Thoracic aorta (tissue), 2 donors: ENCODE measurements around the gene CAPN11. TPM values are rescaled to one million over a fixed set of nuclear protein-coding genes. Genes with fewer than 3 reads are reported as not detected.

Experiments used
- ATAC-seq: fragments of 150-250 bp; one replicate; pipeline ENCODE4 v1.8.0; 2017; ENCODE audit warnings: low read depth; ENCODE audit not compliant: insufficient number of reproducible peaks, low FRiP score
- DNase-seq: peaks from one replicate; pipeline ENCODE4 v3.0.0-alpha.2; 2020; ENCODE audit warnings: low spot score
- H3K27ac ChIP-seq, 2 donors: fragments of 200-600 bp; sonication (generic); 1 replicate in 1 of 2; 2 replicates in 1 of 2; pipeline ENCODE4 v1.5.1; 2016; ENCODE audit warnings: mild to moderate bottlenecking in 2 of 2, moderate library complexity in 2 of 2
- H3K27me3 ChIP-seq: fragments of 200-600 bp; sonication (generic); replicated peaks from 2 replicates; pipeline ENCODE4 v1.6.0; 2016; ENCODE audit warnings: mild to moderate bottlenecking; ENCODE audit not compliant: insufficient read depth
- H3K36me3 ChIP-seq: fragments of 200-600 bp; sonication (generic); one replicate; pipeline ENCODE4 v1.5.1; 2016
- H3K4me1 ChIP-seq, 2 donors: fragments of 200-600 bp; sonication (generic); 1 replicate in 1 of 2; 2 replicates in 1 of 2; pipeline versions ENCODE4 v1.5.1 to v1.6.0; 2016; ENCODE audit warnings: low read depth in 2 of 2, mild to moderate bottlenecking in 1 of 2; ENCODE audit not compliant: control insufficient read depth in 1 of 2
- H3K4me3 ChIP-seq: fragments of 200-600 bp; sonication (generic); 2 replicates; pipeline ENCODE4 v1.5.1; 2016; ENCODE audit warnings: mild to moderate bottlenecking
- H3K9me3 ChIP-seq: fragments of 200-600 bp; sonication (generic); 2 replicates; pipeline ENCODE4 v1.5.1; 2016
- total RNA-seq, 2 donors: library from RNA; depleted of rRNA; stranded (reverse); fragments of >200 nt; gene quantifications; one replicate each; pipeline versions ENCODE4 v1.1.0 to v1.2.3, GENCODE V29; 2016
- TF ChIP-seq, protein P1 (sequence below): fragments of 200-600 bp; sonication (generic); IDR thresholded peaks from one replicate; pipeline ENCODE4 v1.5.1; 2019; ENCODE audit warnings: antibody characterized with exemption

Gene CAPN11
- total RNA-seq, 2 donors from 2014 or later: not detected

GRCh38 chr6:44217332-44218143 is 58.9 kb downstream of the CAPN11 start:
- TF ChIP-seq, protein P1, sequence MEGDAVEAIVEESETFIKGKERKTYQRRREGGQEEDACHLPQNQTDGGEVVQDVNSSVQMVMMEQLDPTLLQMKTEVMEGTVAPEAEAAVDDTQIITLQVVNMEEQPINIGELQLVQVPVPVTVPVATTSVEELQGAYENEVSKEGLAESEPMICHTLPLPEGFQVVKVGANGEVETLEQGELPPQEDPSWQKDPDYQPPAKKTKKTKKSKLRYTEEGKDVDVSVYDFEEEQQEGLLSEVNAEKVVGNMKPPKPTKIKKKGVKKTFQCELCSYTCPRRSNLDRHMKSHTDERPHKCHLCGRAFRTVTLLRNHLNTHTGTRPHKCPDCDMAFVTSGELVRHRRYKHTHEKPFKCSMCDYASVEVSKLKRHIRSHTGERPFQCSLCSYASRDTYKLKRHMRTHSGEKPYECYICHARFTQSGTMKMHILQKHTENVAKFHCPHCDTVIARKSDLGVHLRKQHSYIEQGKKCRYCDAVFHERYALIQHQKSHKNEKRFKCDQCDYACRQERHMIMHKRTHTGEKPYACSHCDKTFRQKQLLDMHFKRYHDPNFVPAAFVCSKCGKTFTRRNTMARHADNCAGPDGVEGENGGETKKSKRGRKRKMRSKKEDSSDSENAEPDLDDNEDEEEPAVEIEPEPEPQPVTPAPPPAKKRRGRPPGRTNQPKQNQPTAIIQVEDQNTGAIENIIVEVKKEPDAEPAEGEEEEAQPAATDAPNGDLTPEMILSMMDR: no peak
- ATAC-seq (no peak), DNase-seq (no peak)
- H3K9me3 ChIP-seq: no peaks in the 10 kb centered on the region
- no peaks in the 10 kb centered on the region for H3K27me3 ChIP-seq
- H3K4me1 ChIP-seq: peaks cover 33 to 54% of the 10 kb centered on the region in 2 donors
- H3K27ac ChIP-seq: peak overlapping the region; percentile 97 to 98
- H3K4me3 ChIP-seq: peak overlapping the region; percentile 18
- H3K36me3 ChIP-seq: no peaks in the 10 kb centered on the region

GRCh38 chr6:44219053-44219814 is 60.6 kb downstream of the CAPN11 start:
- Histone ChIP-seq H3K36me3 (no peaks in the 10 kb centered on the region), H3K4me1 (peaks cover 41 to 62% of the 10 kb centered on the region in 2 donors), H3K4me3 (peak overlapping the region; percentile 76), H3K27me3 (no peaks in the 10 kb centered on the region), H3K9me3 (no peaks in the 10 kb centered on the region), H3K27ac (peak overlapping the region; percentile 97 to 98)
- peak; percentile 52 for DNase-seq
- peak; percentile 12 for ATAC-seq
- TF ChIP-seq, protein P1: no peak

GRCh38 chr6:44219815-44220784 is 61.5 kb downstream of the CAPN11 start:
- TF ChIP-seq, protein P1: no peak
- DNase-seq (no peak), ATAC-seq (no peak)
- H3K27ac ChIP-seq: peak overlapping the region; percentile 97 to 98
- no peaks in the 10 kb centered on the region for H3K36me3 ChIP-seq
- no peaks in the 10 kb centered on the region for H3K9me3 ChIP-seq
- peaks cover 48 to 70% of the 10 kb centered on the region in 2 donors for H3K4me1 ChIP-seq
- H3K27me3 ChIP-seq: no peaks in the 10 kb centered on the region
- H3K4me3 ChIP-seq: peak overlapping the region; percentile 76

GRCh38 chr6:44220913-44221290 is 62.3 kb downstream of the CAPN11 start:
- Histone ChIP-seq H3K4me1 (peaks cover 53 to 78% of the 10 kb centered on the region in 2 donors), H3K36me3 (no peaks in the 10 kb centered on the region), H3K27me3 (no peaks in the 10 kb centered on the region), H3K9me3 (no peaks in the 10 kb centered on the region), H3K4me3 (peak overlapping the region; percentile 76), H3K27ac (peak overlapping the region; percentile 97 to 98)
- DNase-seq (no peak), ATAC-seq (no peak)
- TF ChIP-seq, protein P1: no peak
